Omental fat pad (tissue), 4 donors: ENCODE results near the gene KCNQ5. TPM values are rescaled to one million over a fixed set of nuclear protein-coding genes. Genes with fewer than 3 reads are reported as not detected.
A peak's percentile ranks its signal among the peaks of the same experiment; 100 is the strongest.

Experiments
- ATAC-seq: fragments of 150-250 bp; one replicate; pipeline ENCODE4 v1.9.1; 2016; ENCODE audit warnings: mild to moderate bottlenecking, moderate library complexity; ENCODE audit not compliant: low FRiP score
- DNase-seq: peaks from one replicate; pipeline ENCODE4 v3.0.0-alpha.2; 2019; ENCODE audit warnings: low spot score
- CTCF ChIP-seq, 3 donors: fragments of 450-650 bp; IDR thresholded peaks; one replicate each; pipeline ENCODE4 v1.5.1; 2016 to 2017; ENCODE audit warnings: antibody characterized with exemption in 3 of 3, mild to moderate bottlenecking in 3 of 3, moderate library complexity in 2 of 3
- total RNA-seq, 4 donors: library from RNA; depleted of rRNA; stranded (reverse); fragments of >200 nt; gene quantifications; one replicate each; pipeline ENCODE4 v1.1.0, GENCODE V29; 2016

Gene KCNQ5
- total RNA-seq, 4 donors from 2014 or later = 0.16 to 0.24 TPM; not detected in 2

- ATAC-seq = no peak
- no peak for DNase-seq
- no peak for TF ChIP-seq CTCF (IDR thresholded peaks at IDR 0.05)
These were observed 116.2 kb downstream of the KCNQ5 start for GRCh38 chr6:72738091-72738490.

GRCh38 chr6:72739368-72739779, 117.5 kb downstream of the KCNQ5 start:
- no peak for ATAC-seq
- DNase-seq = no peak
- no peak for TF ChIP-seq CTCF (IDR thresholded peaks at IDR 0.05)

- ATAC-seq = no peak
- no peak for TF ChIP-seq CTCF (IDR thresholded peaks at IDR 0.05)
- DNase-seq = no peak
These were observed 118.3 kb downstream of the KCNQ5 start for GRCh38 chr6:72740135-72740534.

- no peak for ATAC-seq
- DNase-seq = no peak
- no peak for TF ChIP-seq CTCF (IDR thresholded peaks at IDR 0.05)
These were observed 119.2 kb downstream of the KCNQ5 start for GRCh38 chr6:72741083-72741482.

GRCh38 chr6:72742001-72742673, 120.3 kb downstream of the KCNQ5 start:
- DNase-seq (no peak), ATAC-seq (no peak)
- no peak for TF ChIP-seq CTCF (IDR thresholded peaks at IDR 0.05)

GRCh38 chr6:72746276-72746675, 124.4 kb downstream of the KCNQ5 start:
- DNase-seq = no peak
- TF ChIP-seq CTCF (IDR thresholded peaks at IDR 0.05) = no peak
- no peak for ATAC-seq

- no peak for DNase-seq
- no peak for TF ChIP-seq CTCF (IDR thresholded peaks at IDR 0.05)
- ATAC-seq = peak; percentile 37
These were observed 126.9 kb downstream of the KCNQ5 start for GRCh38 chr6:72748759-72749158.
